ENCODE results near the gene CASTOR2. TPM values are rescaled to one million over a fixed set of nuclear protein-coding genes. Genes with fewer than 3 reads are reported as not detected.
A peak's percentile ranks its signal among the peaks of the same experiment; 100 is the strongest.

CASTOR2 gene
- total and polyA plus RNA-seq, 7 donors: 2.9 to 255 (median 131) TPM

DNA sequence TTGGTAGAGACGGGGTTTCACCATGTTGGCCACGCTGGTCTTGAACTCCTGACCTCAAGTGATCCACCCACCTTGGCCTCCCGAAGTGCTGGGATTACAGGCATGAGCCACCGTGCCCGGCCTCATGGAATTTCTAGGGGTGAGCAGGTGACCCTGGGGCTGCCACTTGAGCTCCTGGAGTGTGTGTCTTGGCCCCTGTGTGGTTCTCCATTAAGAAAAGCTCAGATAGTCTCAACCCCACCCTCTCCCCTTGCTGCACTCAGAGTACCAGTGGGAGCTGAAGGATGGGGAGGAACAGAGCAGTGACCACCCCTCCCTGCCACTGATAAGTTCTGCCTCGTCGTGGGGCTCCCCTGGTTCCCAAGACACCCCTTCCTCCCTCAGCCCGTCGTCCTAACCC is 63.8 kb downstream of the CASTOR2 start:
- Histone ChIP-seq H3K4me3 (no peak overlapping the region), H3K9me3 (no peaks in the 10 kb centered on the region), H3K36me3 (ENCODE audit: insufficient read depth in 1 of 2, low read depth in 1 of 2) (peaks cover 0 to 58% of the 10 kb centered on the region in 2 donors), H3K27me3 (ENCODE audit: insufficient read depth in 3 of 3, low read length in 2 of 3) (no peaks in the 10 kb centered on the region), H3K27ac (no peak overlapping the region), H3K4me1 (no peaks in the 10 kb centered on the region)
- no peak for DNase-seq
- TF ChIP-seq CTCF (IDR thresholded peaks at IDR 0.05): no peak
- 76 to 88% (median 81%) methylated on average over 5 to 9 of the region's 9 CpGs for WGBS, 3 donors
- ATAC-seq: no peak
- intact Hi-C loops (cut with DNase I): no loop called here

DNA sequence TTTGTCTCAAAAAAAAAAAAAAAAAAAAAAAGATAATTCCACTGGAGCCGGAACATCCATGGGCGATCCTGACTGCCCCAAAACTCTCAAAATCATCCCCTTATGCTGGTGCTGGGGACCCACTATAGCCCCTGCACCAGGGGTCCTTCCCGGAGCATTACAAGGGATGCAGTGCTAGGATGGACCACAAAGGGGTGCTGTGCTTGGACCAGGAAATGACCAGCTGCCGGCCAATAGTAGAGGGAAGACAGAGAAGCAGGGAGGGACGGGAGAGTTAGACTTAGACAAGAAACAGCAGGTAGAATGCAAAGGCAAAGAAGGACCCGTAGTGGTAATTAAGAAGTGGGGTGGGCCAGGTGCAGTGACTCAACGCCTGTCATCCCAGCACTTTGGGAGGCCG is 68.6 kb downstream of the CASTOR2 start:
- peak in 2 of 4 donors; percentile 29 to 49 for ATAC-seq

GRCh38 chr7:75033826-75034225 is 69.3 kb downstream of the CASTOR2 start:
- intact Hi-C loops (cut with DNase I): no loop called here
- WGBS, 3 donors: 51 to 64% (median 58%) methylated on average over 8 of the region's 8 CpGs
- Histone ChIP-seq H3K36me3 (ENCODE audit: insufficient read depth in 1 of 2, low read depth in 1 of 2) (peaks cover 0 to 6% of the 10 kb centered on the region in 2 donors), H3K4me3 (no peak overlapping the region), H3K27ac (no peak overlapping the region), H3K4me1 (no peaks in the 10 kb centered on the region), H3K9me3 (no peaks in the 10 kb centered on the region), H3K27me3 (ENCODE audit: insufficient read depth in 3 of 3, low read length in 2 of 3) (no peaks in the 10 kb centered on the region)
- TF ChIP-seq CTCF (IDR thresholded peaks at IDR 0.05): no peak
- no peak for ATAC-seq
- DNase-seq: no peak

More for the DNA sequence above, 68.6 kb downstream of the CASTOR2 start:
- no peak for TF ChIP-seq CTCF (IDR thresholded peaks at IDR 0.05)
- Histone ChIP-seq H3K9me3 (no peaks in the 10 kb centered on the region), H3K4me1 (no peaks in the 10 kb centered on the region), H3K27ac (no peak overlapping the region), H3K27me3 (ENCODE audit: insufficient read depth in 3 of 3, low read length in 2 of 3) (no peaks in the 10 kb centered on the region), H3K36me3 (ENCODE audit: insufficient read depth in 1 of 2, low read depth in 1 of 2) (peaks cover 0 to 14% of the 10 kb centered on the region in 2 donors), H3K4me3 (no peak overlapping the region)
- 58 to 63% (median 62%) methylated on average over 8 of the region's 8 CpGs for WGBS, 3 donors
- intact Hi-C loops (cut with DNase I): no loop called here
- DNase-seq: no peak

DNA sequence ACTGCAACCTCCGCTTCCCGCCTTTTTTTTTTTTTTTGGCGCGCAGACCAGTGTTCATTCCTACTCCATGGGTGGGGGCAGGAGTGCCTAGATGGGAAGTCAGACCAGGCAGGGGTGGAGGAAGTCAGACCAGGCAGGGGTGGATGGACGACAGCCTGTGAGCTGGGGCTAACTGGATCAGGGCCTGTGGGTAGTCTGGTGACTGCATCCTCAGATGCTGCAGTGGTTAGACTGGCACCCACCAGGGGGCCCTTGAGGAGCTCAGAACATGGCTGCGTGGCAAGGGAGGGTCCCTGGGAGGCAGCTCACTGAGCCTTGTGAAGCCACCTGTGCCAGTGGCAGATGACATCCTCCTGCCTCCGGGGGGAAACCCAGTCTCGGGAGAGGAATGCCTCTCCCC is 74.0 kb downstream of the CASTOR2 start:
- TF ChIP-seq CTCF (IDR thresholded peaks at IDR 0.05): no peak
- no peak overlapping the region for H3K27ac ChIP-seq
- ATAC-seq (peak; percentile 16 to 31 (median 26)), DNase-seq (no peak)
- peaks cover 5% of the 10 kb centered on the region for H3K4me1 ChIP-seq
- H3K36me3 ChIP-seq (ENCODE audit: insufficient read depth in 1 of 2, low read depth in 1 of 2): peaks cover 3 to 23% of the 10 kb centered on the region in 2 donors
- H3K27me3 ChIP-seq (ENCODE audit: insufficient read depth in 3 of 3, low read length in 2 of 3): no peaks in the 10 kb centered on the region
- 65 to 75% (median 74%) methylated on average over 8 of the region's 8 CpGs for WGBS, 3 donors
- intact Hi-C loops (cut with DNase I): no loop called here
- H3K9me3 ChIP-seq: no peaks in the 10 kb centered on the region
- no peak overlapping the region for H3K4me3 ChIP-seq

DNA sequence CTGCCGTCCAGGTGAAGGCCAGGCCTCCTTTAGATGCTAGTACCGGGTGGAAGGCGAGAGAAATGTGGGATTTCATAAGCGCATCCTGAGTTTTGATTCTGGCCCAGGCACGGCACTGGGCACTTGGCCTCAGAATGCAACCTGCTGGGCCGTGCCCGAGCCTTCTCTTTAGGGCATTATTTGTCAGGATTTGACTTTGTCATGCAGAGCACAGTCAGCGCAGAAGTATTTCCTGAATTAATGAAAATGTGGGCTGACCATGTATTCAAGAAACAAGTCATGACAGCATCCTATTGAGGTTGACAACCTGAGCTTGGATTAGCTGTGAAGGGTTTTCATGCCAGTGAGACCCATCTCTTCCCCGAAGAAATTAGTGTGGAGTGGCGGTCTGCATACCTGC is 74.7 kb downstream of the CASTOR2 start:
- peaks cover 3 to 30% of the 10 kb centered on the region in 2 donors for H3K36me3 ChIP-seq (ENCODE audit: insufficient read depth in 1 of 2, low read depth in 1 of 2)
- peaks cover 5% of the 10 kb centered on the region for H3K4me1 ChIP-seq
- H3K9me3 ChIP-seq: no peaks in the 10 kb centered on the region
- H3K27me3 ChIP-seq (ENCODE audit: insufficient read depth in 3 of 3, low read length in 2 of 3): no peaks in the 10 kb centered on the region
- 82 to 85% (median 84%) methylated on average over 10 of the region's 10 CpGs for WGBS, 3 donors
- H3K4me3 ChIP-seq: no peak overlapping the region
- intact Hi-C loops (cut with DNase I): no loop called here
- DNase-seq (no peak), ATAC-seq (no peak)
- no peak for TF ChIP-seq CTCF (IDR thresholded peaks at IDR 0.05)
- no peak overlapping the region for H3K27ac ChIP-seq

Data from psoas muscle (tissue), 8 donors.